GM12891 (cell line): ENCODE data around the gene PSG7.
"Not testable (repeated sequence)": the region's sequence is repeated elsewhere in the genome, so short reads cannot be mapped to it uniquely, and the experiment has no call there.

ENCODE experiments used
- DNase-seq: peaks from one replicate; pipeline ENCODE4 v3.0.0; 2011; ENCODE audit warnings: low spot score; ENCODE audit not compliant: insufficient read length
- FAIRE-seq: peaks from 2 replicates; lab custom pipeline; 2011; peaks lifted over from hg19 to GRCh38; lab: Jason Lieb, UNC
- PAX5 ChIP-seq: IDR thresholded peaks from 2 replicates; pipeline ENCODE4 v1.6.1; 2011; ENCODE audit warnings: low read length, moderate library complexity, mild to moderate bottlenecking; ENCODE audit not compliant: insufficient read depth, severe bottlenecking
- POLR2A ChIP-seq: IDR thresholded peaks from 2 replicates; pipeline ENCODE4 v1.6.1; 2011; ENCODE audit warnings: low read depth, low read length, control low read depth
- POLR2AphosphoS5 ChIP-seq: IDR thresholded peaks from 2 replicates; pipeline ENCODE4 v1.6.1; 2011; ENCODE audit warnings: low read depth, low read length, control low read depth
- POU2F2 ChIP-seq: IDR thresholded peaks from 2 replicates; pipeline ENCODE4 v1.6.1; 2011; ENCODE audit warnings: low read depth, mild to moderate bottlenecking, control low read depth, low read length, moderate library complexity
- SPI1 ChIP-seq: IDR thresholded peaks from 2 replicates; pipeline ENCODE4 v1.6.1; 2011; ENCODE audit warnings: low read depth, low read length, control low read depth
- TAF1 ChIP-seq: IDR thresholded peaks from 2 replicates; pipeline ENCODE4 v1.6.1; 2011; ENCODE audit warnings: low read depth, low read length, control low read depth

PSG7 gene

DNA sequence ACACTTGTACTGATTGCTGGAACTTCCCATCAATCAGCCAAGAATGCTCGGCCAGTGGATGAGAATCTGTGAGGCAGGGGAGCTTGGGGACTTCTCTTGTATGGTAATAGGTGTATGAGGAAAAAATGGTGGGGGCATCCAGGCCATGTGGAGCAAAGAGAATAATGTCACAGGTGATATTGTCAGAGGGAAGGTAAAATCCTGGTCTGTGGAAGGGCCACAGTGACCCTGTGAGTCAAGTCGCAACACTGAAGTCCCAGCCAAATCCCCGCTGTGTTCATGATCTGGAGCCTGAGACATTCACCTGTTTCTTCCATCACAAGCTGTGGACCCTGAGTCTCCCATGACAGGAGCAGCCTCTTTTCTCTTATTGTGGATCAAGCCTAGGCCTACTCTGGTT is 8.1 kb downstream of the PSG7 start:
- DNase-seq, result no peak
- no peak for FAIRE-seq
- no peak for TF ChIP-seq PAX5
- TF ChIP-seq SPI1, result no peak
- TF ChIP-seq TAF1, result no peak
- TF ChIP-seq POLR2A, result no peak
- TF ChIP-seq POLR2AphosphoS5, result no peak
- no peak for TF ChIP-seq POU2F2

DNA sequence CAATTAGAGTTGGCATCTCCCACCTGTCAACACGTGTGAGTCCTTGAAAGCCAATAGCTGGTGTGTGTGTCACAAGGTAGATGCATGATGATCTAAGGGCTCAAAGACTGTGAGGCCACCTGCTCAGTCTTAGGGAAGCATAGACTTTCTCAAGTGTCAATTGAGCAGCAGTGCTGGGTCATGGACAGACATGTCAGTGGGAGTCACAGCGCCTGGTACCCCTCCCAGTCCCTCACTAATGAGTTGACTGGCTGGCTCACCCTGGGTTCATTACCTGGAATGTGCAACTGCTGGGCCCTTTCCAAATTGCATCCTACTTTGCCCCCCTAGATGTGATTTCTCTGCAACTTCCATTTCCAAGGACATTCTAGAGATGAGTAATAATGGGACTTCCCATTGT is 10.2 kb downstream of the PSG7 start:
- no peak for TF ChIP-seq POLR2A
- TF ChIP-seq POU2F2, result no peak
- no peak for TF ChIP-seq SPI1
- TF ChIP-seq TAF1, result no peak
- TF ChIP-seq PAX5, result no peak
- no peak for TF ChIP-seq POLR2AphosphoS5
- FAIRE-seq (no peak), DNase-seq (no peak)

DNA sequence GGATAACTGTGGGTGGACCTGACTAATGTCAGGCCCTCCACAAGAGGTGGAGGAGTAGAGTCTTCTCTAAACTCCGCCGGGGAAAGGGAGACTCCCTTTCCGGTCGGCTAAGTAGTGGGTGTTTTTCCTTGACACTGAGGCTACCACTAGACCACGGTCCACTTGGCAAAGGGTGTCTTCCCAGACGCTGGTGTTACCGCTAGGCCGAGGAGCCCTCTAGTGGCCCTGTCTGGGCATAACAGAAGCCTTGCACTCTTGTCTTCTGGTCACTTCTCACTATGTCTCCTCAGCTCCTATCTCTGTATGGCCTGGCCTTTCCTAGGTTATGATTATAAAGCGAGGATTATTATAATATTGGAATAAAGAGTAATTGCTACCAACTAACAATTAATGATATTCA is 13.9 kb downstream of the PSG7 start:
- not testable (repeated sequence) for FAIRE-seq, DNase-seq

DNA sequence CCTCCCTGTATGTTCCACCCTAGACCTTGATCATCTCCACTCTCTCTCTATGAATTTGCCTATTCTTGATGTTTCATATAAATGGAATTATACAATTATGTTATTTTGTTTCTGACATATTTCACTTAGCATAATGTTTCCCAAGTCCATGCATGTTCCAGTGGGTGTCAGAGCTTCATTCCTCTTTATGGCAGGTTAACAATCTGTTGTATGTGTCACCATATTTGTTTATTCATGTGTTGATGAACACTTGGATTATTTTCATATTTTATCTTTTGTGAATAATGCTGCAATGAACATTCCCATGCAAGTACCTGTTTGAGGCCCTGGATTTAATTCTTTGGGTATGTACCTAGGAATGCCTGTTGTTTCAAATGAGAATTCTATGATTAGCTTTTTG is 16.0 kb downstream of the PSG7 start:
- DNase-seq, FAIRE-seq: not testable (repeated sequence)

DNA sequence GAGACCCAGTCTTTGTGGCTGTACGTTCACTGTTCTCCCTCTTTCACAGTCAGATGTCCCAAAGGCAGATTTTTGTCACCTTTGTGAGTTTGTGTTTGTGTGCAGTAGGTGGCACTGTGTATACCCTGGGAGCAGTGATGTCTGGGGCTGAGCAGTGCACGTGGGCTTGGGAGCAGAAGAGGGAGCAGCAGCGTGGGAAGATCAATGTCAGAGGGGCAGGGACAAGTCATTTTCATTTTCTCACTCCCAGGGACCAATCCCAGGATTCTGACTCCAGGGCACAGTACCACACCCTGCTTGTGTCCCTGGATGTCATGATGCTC is 17.3 kb downstream of the PSG7 start:
- TF ChIP-seq TAF1 (no peak), POLR2AphosphoS5 (no peak), PAX5 (no peak), POU2F2 (no peak), POLR2A (no peak), SPI1 (no peak)
- no peak for FAIRE-seq

DNA sequence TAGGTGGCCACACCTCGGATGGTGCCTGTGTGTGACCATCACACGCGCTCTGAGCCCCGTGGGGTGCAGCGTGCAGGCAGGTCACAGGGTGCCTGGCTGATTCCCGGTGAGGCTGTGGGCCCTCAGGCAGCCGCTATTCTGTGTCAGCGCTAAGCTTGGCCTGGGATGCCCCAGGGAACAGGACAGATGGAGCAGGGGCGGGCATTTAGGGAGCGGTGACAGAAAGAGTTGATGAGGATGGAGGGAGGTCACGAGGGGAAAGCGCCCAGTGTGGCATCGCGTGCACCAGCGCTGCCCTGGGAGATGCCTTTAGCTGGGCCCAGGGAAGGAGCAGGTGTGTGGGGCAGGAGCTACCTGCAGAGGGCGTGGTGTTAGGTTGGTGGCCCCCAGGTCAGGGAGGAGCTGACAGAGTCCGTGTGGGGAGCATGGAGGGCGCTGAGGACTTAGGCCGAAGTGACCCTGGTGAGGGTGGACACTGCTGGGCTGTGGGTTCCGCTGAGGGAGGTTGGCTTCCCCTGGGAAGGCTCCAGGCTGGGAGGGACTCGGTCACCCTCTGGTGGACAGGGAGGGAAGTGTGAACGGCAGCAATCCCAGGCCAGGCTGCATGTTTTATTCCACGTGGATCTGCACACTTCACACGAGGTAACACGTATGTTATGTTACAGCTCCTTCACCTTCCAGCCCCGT is 17.8 kb downstream of the PSG7 start:
- FAIRE-seq, result peak; percentile 28
- DNase-seq, result not testable (repeated sequence)

More for the DNA sequence above, 17.3 kb downstream of the PSG7 start:
- DNase-seq, result no peak

DNA sequence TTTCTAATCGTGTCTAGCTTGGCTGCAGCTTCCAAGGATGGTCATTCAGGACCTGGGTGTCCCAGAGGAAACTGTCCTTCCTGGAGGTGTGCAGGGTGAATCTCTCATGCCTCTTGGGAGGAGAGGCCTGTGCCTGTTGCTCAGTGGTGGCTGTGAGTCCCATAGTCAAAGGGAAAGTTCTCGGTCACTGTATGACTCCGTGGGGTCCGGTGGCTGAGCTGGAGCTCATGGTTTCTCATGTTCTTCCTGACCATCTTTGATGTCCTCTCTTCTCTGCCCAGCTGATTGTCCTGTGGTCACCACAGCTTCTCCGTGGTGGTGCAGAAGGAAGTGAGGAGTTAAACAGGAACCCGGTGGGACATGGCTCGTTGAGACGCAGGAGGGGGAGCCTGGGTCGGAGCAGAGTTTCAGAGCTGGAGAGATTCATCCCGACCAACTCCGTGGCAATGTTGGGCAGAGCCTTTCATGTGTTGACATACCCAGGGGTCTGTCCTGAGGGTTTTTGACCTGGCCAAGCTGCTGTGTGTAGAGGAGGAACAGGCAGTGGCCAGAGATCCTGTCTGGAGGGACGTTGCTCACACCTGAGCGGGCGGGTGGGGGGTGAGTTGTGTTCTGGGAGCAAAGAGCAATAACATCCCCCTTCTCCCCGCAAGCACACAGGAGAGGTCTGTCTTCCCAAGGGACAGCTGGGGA is 18.5 kb downstream of the PSG7 start:
- FAIRE-seq, DNase-seq: not testable (repeated sequence)

DNA sequence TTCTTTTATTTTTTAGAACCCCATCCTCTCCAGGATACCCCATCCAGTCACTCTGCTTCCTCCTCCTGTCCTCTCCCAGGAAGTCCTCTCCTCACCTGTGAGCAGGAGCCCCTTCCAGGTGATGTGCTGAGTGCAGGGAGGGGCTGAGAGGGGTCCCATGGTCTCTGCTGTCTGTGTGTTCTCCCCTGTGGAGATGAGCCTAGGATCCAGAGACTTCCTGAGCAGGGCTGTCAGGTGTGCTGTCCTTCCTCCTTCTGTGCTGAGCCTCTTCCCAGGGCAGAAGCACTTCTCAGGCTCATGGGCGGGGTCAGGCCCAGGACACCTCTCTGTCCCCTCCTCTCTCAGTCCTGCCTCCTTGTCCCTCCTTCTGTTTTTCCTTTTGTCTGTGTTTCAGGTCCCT is 19.4 kb downstream of the PSG7 start, which contains the start of gene PSG6:
Gene PSG6, minus strand, starts transcription at position 261 of the 400 bp plus-strand sequence. Its CDS starts 102 bp downstream, at position 159.
- DNase-seq, FAIRE-seq: not testable (repeated sequence)

DNA sequence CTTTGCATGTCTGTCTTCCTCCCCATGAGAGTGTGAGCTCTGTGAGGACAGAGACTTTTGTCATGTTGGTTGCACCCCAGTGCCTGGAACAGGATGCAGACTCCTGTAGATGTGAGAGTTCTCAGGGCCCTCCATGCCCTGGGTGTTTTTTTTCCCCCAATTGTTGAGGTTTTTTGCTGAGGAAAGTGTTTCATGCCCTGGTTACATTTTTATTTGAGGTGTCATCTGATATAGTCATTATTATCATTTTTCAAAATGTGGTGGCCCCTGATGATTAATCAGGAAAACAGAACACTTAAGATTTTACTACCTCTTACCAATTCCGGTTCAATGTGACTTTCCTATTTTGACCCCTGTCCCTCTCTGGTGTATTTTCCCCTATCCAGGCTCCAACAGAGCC is 20.1 kb downstream of the PSG7 start:
- not testable (repeated sequence) for FAIRE-seq, DNase-seq

DNA sequence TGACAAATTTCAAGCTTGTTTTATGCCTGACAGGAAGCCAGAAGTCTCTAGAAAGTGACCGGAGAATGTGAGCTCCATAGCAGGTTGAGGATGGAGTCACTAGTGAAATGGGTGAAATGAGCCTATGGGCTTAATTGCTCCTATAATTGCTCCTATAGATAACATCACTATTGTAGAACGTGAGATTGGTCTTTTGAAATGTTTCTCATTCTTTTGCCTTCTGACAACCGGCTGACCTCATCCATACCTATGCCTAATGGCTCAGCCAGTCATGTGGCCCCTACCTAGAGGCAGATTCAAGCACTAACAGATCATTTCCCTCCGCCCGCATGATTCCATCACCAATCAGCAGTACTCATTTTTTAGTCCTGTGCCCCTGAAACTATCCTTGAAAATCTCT is 23.5 kb downstream of the PSG7 start:
- not testable (repeated sequence) for FAIRE-seq, DNase-seq

DNA sequence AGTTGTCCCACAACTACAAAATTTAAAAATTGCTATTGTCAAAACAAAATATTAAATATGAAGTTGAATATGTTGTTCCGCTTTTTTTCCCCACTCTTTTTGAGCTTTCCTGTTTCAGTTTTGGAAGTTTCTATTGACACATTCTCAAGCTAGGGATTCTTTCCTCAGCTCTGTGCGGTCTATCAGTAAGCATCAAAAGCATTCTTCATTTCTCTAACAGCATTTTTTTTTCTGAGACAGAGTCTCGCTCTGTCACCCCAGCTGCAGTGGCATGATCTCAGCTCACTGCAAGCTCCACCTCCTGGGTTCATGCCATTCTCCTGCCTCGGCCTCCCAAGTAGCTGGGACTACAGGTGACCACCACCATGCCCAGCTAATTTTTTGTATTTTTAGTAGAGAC is 24.1 kb downstream of the PSG7 start:
- FAIRE-seq, DNase-seq: not testable (repeated sequence)

DNA sequence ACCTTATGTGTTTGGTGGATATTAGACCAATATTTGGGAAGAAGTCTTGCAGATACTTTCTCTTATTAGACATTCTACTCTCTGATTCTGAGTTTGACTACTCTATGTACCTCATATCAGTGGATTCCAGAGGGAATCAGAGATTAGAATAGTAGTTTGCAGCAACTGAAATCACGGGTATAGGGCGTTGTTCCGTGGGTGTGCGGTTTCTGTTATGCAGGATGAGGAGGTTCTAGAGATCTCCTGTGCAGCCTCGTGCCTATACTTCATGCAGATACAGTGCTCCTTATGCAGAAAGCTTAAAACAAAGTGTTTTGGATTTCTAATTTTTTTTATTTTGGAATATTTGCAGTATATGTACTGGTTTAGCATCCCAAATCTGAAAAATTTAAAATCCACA is 25.3 kb downstream of the PSG7 start:
- not testable (repeated sequence) for FAIRE-seq, DNase-seq

DNA sequence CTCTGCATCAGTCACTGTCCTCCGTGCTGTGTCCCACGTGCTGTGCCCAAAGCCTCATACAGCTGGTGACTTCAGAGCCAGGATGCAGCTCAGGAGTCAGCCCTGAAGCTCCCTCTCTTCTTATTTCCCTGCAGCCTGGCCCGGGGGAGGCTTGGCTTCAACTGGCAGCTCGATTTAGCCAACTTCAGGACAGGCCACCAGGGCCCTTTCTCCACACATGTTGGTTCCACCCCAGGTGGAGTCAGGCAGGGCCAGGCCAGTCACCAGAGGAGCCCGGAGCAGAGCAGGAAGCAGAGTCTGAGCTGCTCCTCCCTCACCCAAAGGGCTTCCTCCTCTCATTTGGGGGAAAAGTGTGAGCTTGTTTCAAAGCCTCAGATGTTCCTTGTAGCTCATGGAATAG is 30.8 kb downstream of the PSG7 start:
- not testable (repeated sequence) for DNase-seq

DNA sequence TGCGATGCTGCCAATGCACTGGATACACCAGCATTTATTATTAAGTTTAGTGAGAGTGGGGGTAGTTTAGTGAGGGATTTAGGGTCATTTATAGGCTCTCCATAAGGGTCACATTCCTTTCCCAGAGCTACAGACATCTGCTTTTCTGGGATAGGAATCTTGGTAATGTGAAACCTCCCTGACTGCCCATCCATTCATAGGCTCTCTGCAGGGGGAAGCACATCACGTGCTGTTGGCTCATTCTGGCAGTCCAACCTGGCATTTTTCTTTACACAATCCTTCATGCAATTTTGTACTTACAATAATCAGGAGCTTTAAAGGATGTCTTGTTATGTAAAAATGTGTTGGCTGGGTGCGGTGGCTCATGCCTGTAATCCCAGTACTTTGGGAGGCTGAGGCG is 36.4 kb downstream of the PSG7 start:
- DNase-seq, FAIRE-seq: not testable (repeated sequence)

More for the DNA sequence above, 30.8 kb downstream of the PSG7 start:
- not testable (repeated sequence) for FAIRE-seq

DNA sequence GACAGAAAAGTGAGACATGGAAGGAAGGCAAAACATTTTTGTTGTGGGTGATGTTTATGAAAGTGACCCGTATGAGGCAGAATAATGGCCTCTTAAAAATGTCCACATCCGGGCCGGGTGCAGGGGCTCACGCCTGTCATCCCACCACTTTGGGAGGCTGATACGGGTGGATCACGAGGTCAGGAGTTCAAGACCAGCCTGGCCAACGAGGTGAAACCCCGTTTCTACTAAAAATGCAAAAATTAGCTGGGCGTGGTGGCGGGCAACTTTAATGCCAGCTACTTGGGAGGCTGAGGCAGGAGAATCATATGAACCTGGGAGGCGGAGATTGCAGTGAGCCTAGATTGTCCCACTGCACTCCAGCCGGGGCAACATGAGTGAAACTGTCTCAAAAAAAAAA is 37.3 kb downstream of the PSG7 start:
- not testable (repeated sequence) for DNase-seq, FAIRE-seq

DNA sequence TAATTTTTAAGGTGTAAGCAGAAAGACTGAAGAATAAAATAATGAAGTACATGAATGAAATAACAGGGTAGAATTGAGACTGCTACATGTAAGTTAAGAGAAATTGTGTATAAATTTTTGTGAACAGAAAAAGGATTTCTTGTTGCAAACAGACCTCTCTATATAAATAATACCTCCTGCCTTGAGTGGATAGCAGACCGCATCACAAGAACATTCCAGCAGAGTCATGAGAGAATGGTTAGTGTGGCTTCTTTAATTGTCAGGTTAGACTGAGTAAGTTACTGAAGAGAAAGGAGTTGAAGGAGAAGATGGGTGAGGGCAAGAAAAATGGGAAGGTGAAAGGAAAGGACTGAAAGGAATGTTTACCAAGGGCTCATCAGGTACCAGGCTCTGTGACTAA is 37.9 kb downstream of the PSG7 start:
- DNase-seq, FAIRE-seq: not testable (repeated sequence)

DNA sequence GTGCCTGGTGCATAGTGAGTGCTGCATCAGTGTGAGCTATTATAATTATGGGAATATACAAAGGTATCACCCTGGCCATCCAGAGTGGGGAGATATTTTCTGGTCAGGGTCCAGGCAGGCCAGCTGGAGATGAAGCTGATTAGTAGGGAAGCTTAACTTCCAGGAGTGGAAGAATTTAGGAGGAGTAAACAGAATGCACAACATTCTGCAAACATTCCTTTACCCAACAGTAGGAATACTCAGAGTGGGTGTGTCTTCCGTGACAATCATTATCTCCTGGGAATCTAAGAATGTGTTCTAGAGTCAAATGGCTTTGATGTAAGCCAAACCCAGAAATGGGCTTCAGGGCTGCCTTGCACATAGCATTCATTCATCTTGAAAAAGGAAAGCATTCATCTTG is 38.4 kb downstream of the PSG7 start:
- DNase-seq, FAIRE-seq: not testable (repeated sequence)

DNA sequence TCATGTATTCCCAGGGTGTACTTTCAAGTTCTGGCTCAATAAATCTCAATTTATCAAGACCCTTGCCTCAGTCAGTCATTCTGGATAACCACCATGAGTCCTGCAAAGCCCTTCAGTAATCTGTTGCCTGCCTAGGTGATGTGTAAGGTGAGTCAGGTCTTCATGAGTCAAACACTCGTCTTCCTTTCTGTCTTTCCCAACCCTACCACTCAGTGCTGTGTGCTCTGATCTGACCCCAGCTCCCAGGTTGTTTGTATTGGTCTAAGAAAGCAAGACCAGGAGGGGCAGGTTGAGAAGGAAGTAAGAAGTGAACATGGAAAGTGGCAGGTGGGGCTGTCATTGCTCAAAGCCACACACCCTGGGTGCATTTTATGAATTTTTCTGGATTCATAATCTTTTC is 39.3 kb downstream of the PSG7 start:
- not testable (repeated sequence) for FAIRE-seq

More for the DNA sequence above, 39.3 kb downstream of the PSG7 start:
- DNase-seq, result not testable (repeated sequence)
